ENCODE data around the gene CTSE.
"Not testable (repeated sequence)": the region's sequence is repeated elsewhere in the genome, so short reads cannot be mapped to it uniquely, and the experiment has no call there.

CTSE gene

DNA sequence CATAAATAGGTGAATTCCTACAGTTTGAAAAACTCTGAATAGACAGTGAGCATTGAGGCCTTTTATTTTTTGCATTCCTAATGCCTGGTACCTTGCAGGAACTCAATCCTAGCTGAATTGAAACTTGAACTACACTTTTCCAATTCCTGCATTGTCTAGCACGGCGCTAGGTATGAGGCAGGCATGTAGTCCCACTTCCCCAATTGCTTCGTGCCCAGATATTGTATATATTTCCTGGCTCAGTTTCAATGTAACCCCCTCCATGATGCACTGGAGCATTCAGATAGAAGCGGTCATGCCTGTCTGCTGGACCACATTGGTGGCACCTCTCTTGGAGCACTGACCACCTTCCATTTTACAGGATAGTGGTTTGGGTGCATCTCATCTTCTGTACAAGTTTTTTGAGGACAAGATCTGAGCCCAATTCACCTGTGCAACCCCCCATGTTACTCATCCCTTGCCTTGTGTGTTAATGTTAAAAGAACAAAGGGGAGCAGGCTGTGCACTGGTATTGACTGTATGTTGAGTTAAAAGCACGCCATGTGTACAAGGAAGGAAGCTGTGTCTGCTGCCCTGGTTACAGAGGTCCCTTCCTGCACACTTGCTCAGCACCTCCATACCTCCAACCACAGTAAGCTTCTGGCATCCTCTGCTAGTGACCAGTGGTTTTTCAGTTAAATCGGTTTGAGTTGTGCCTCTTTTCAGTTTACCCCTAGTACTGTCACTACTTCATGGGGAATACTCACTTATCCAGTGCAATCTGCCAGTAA, 10.5 kb downstream of the CTSE start:
- DNase-seq, result no peak

DNA sequence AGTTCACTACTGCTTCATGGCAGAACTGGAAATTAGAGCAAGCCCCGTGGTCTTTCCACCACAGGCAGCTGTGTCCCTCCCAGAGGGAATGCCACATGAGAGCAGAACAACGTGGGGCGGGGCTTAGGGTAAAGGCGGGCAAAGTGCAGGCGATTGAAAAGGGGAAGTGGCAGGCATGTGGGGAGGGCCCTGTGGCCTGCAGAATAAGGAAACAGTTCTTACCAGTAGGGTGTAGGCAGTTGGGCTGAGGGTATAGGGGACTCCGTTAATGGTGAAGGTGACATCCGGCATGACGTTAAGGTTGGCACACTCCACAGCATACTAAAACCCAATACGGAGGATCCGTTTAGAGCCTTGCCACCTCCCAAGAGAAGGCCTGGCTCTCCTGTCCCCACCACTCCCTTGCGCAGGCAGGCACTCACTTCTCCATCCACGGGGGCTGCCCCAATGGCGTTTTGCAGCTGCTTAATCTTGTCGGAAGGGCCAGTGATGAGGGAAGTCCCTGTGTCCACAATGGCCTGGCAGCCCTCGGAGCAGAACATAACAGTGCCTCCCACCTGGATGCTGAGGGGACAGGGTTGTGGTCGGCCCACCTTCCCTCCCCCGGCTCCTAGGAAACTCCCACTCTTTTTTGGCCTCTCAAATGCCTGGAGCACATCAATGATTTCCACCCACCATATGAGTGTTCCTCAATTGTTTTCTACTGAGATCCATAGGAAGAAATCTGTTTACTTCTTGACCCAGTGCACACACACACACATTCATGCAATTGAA, 11.4 kb downstream of the CTSE start:
- DNase-seq, result no peak

DNA sequence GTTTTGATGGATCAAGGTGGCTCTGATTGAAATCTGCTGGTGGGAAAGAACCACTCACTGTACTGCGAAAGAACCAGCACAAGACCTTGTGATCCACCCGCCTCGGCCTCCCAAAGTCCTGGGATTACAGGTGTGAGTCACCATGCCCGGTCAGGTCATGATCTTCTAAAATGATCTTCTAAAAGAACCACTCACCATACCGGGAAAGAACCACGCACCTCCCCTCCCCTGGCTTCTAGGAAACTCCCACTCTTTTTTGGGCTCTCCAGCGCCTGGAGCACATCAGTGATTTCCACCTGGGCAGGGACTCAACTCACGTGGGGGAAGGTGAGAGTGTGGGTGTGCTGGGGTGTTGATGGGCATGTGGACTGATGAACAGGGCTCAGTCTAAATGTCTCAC, 12.6 kb downstream of the CTSE start:
- no peak for DNase-seq

DNA sequence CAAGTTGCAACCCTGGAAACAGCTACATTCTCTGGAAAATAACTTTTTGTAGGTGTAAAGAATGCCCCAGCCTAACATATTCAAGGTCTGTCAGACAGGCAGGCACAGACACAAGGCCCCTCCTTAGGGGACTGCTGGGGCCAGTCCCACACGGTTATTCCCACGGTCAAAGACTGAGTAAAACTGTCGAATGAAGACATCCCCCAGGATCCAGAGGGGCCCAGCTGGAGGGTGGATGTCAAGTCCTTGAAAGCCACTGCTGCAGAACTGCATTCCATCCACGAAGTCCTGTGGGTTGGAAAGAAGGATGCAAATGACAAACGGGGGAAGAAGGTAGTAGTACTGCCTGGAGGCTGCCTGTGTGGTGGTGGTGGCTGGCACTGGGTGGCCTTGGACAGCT, 13.6 kb downstream of the CTSE start:
- DNase-seq, result no peak

DNA sequence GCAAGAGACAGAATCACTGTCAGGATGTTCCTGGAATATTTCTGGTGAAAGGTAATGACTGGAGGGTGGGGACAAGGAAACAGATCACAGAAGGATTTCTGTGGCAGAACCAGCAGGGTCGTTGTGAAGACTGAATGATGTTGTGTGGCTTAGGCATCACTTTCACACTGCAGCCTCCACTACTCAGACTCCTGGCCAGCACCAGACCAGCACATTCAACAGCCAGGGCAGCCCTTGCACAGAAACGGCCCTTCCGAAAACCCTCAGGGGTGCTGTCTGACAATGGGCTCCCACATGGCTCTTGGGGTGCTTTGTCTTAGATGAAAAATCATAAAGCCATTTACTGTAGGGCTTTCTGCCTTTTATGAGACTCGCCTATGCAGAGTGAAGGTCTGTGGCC, 16.7 kb downstream of the CTSE start:
- DNase-seq, result no peak

DNA sequence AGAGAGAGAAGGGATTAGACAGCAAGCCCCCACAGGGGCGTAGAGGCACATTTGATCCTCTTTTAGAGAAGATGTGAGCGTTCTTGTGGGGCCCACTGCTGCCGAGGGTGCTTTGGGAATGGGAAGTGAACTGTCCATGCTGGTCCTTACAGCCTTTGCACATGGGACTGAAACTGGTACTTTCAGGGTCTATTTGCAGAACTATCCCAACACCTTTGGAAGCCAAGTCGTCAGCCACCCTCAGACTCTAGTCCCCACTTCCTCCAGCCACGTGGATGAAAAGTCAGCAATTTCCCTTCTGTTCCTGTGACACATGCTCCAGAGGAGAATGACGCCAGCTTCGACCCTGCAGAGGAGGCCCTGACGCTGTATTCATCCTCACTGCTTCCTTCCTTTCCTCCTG, 17.9 kb downstream of the CTSE start:
- DNase-seq, result no peak

DNA sequence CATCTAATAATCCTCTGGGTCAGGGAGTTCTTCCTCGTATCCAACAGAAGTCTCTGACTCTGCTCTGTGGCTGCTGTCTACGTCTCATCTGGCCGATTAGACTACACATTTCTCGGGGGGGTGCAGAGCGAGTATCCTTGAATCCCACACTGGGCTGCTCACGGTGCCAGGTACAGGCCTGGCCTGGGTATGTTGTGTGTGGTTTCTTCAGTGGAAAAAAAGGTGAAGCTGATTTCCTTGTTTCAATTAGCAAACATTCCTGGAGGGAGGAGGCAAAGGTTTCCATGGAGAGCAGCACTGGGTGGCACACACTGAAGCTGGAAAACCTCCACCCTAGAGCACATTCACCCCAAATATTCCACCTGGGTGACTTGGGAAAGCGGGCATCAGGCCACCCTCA, 18.5 kb downstream of the CTSE start:
- peak; percentile 50 for DNase-seq

DNA sequence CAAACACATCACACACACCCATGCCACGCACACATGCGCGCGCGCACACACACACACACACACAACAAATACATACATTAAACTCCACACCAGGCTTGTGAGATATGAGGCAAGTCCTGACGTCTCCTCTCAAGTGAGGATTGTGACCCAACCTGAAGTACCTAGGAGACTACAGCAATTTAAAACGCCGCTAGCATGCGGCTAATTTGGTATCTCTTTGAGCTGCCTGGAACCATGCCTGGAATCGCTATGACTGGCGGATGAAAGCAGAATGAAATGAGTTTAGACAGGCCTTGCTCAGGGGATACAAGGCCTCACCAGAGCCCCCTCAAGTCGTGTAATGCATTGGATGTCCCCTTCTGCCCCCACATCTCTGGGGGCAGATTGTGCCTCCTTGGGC, 18.9 kb downstream of the CTSE start:
- DNase-seq, result no peak

DNA sequence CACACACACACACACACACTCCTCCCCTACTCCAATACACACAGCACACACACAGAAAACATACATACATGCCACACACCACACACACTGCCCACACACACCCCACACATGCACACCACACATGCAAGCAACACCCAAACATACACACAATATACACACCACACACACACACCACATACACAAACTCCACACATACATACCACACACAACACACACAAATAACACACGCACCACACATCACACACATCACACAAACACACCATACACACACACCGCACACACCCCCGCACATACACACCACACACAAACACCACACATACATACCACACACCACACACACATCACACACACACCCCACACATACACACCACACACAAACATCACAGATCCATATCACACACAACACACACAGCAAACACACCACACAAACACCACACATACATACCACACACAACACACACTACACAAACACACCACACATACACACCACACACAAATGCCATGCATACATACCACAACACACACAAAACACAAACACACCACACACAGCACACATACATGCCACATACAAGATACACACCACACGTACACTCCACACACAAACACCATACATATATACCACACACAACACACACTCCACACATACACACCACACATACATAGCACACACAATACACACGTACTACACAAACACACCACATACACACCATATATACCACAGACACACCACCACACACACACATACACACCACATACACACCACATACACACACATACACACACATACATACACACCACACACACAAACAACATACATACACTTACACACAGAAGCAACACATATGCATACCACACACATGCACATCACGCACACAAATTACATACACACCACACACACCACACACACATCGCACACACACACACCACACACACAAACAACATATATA, 19.6 kb downstream of the CTSE start:
- DNase-seq, result no peak

DNA sequence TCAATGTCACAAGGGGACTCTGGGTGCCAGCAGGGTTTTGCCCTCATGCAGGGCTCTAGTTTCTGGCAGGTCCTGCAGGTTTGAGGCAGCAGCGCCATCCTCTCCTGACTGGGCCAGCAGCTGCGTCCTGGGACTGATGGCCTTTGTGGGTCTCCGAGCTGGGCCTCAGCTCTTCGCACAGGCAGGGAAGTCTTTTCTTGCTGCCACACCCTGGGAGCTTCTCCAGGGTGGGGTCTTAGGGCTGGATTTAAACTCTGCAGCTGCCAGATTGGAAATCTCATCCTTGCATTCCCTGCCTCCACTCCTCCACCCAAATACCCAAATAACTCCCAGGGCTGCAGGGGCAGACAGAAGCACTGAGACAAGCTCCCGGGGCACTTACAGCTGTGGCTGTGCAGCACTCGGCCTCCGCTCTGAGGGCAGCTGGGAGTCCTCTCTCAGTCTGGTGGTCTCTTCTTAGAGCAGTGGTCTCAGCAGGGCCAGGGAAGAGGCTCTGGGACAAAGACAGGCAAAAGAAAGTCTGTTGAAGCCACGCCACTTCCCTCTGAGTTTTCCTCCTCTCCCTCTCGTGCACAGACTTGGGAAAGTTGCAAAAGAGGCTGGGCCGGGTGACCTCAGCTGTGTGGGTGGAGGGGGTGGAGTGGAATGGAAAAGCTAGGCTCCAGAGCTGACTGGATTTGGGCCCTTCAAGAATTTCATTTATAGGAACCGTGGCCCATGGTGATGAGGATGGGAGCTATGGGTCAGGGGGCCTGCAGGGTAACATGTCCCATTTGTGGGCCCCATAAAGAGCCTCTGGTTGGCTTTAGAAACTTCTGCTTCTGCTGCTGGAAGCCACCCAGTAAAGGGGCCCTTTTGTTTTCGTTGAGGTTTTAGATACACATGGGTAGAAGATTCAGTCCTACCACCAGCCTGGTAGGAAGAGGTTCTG, 20.6 kb downstream of the CTSE start, which contains the start of gene RAB7B:
RAB7B (minus strand) TSS at position 525 of the 931 bp plus-strand sequence. CDS start 9,260 bp downstream, outside the sequence.
- DNase-seq, result peak; percentile 80

DNA sequence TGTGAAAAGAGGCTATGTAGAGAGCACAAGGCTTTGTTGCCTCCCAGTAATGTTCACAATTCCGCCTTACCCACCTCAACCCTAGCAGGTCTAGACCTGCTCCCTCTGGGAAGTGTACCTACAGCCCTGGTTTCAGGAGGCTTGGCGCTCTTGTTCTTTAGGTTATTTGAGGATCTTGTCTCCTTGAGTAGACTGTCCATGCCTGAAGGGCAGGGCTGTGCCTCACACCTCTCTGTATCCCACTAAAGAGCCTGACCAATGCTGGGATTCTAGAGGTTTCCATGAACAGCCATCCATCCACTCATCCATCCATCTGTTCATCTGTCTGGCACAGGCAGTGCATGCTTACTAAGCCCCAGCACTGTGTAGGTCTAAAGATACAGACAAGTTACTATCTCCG, 21.5 kb downstream of the CTSE start:
- DNase-seq, result no peak

DNA sequence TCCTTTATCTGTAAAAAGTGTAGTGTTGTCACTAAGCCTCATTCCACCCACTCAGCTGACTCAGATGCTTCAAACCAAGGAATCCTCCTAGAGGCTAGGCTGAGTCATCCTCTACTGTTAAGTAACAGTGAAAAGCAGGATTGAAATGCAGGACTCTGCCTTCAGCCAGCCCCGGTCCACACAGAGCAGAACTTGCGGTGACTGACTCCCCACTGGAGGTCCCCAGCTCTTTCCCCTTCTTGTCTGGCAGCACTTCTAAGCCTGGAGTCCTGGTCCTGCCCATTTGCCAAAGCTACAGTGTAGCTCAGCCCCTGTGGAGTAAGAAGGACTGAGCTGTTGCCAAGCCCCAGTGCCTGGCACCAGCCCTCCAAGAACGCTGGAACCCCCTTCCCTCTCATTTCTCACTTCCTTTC, 22.2 kb downstream of the CTSE start:
- peak; percentile 99 for DNase-seq

DNA sequence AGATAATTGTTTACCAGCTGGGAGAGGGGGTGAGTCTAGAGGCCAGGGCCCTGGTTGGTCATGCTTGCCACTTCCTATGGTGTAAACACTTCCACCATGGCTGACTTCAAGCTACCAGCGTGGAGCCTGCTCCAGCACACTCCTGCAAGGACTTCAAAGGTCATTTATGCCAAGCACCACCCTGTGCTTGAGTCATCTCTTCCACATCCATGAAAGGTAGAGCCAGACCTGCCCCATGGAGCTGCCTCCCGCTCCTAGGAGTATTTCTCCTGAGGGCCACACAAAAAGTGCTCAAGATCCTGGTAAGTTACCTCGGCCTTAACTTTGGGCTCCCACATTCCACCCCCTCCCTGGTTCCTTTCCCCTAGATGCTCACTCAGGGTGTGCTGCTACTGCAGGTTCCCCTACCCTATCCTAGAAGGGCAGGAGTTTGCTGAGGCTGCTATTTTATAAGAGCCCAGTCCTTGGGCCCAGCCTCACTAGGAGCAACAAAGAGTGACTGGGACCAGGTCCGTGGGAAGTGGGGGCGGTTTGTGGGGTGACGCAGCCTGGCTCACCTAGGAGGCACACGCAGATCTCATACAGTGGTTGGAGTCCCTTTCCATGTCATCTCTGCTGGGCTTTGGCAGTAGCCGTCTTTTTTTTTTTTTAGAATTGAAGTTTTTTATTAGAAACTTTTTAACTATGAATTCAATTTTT, 22.9 kb downstream of the CTSE start:
- peak; percentile 64 for DNase-seq

DNA sequence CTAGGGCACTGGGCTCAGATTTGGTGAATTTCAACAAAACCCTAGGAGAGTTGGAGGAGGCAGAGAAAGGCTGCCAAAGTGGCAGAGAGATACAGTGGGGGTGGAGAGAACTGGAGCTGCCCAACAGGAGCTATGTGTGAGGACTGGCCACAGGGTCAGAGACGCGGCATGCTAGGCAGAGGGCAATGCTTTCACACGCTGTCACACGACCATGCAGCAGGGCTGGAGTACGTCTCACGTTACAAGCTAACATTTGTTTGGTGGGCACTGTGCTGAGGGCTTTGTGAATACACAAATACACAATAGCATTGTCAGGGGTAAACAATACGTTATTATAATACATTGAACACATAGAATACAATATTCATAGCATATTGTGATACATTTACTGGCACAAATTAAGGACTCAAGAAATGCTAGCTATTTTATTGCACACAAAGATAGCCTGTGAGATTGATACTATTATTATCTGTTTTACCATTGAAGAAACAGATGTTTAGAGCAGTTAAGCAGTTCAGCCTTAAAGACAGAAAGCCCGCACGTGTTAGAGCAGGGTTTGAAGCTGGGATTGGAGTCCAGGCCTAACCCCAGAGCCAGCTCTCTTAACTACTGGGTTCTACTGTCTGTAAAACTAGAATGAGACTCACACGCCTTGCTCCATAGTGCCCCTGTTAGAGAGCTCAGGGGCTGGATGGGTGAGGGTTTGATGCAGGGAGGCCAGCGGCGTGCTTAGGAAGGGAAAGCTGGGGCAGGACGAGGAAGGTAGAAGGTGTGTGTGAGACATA, 25.0 kb downstream of the CTSE start:
- no peak for DNase-seq

DNA sequence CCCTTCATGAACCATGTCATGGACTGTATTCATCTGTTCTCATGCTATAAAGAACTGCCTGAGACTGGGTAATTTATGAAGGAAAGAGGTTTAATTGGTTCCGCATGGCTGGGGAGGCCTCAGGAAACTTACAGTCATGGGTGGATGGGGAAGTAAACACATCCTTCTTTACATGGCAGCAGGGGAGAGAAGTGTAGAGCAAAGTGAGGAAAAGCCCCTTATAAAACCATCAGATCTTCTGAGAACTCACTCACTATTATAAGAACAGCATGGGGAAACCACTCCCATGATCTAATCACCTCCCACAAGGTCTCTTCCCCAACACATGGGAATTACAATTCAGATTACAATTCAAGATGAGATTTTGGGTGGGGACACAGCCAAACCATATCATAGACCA, 27.1 kb downstream of the CTSE start:
- not testable (repeated sequence) for DNase-seq

DNA sequence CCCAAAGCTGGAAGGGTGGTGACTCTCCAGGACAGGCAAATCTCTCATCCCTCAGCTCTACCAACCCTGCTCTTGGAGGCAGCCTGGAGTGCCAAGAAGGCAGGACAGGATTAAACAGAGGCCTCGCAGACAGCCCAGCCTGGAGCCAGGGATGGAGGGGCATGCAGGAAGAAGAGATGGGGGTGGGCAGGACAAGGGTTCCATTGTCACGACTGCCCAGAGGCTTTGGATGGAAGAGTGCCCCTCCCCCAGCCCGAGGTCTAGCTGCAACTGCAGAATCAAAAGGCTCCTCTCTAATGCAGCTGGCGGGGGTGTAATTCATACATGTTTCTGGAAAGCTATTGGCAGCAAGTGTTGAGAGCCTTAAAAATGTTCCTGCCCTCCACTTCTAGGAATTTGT, 29.3 kb downstream of the CTSE start:
- no peak for DNase-seq

DNA sequence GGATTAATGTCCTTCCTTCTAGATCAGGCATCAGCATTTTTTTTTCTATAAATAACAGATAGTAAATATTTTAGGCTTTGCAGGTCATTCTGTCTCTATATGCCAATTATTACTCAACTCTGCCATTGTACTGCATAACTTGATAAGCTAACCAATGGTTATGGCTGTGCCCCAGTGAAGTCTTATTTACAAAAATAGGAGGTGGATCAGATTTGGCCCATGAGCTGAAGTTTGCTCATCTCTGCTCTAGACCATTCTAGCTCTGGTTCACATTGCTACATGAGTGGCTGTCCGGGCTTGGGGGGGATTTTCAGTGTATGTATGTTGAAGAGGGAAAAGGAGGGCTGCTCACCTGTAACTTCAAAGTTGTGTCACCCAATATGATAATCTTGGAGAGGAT, 30.6 kb downstream of the CTSE start:
- DNase-seq, result no peak

DNA sequence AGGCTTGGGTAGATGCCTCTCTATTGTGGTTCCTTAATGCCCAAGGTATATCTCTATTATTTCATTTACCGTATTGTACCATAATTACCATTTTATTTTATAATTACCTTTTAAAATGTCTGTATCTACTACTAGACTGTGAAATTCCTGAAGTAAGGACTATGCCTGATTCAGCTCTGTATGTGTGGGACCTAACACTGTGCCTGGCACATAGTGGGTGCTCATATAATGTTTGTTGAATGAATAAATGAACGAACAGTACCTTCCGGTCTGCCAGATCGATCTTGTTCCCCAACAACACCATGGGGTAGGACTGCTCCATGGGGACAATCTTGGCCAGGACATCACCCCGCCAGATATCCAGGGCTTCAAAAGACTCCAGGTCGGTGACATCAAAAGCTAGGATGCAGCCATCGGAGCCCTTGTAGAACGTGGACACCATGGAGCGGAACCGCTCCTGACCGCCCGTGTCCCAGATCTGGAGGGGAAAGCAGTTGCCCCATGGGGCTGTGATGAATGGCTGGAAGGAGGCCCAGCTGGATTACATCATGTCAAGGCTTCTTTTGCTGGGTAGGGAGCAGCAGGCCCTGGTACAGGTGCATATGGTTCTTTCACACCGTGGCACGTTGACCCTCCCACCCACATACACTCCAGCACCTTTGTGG, 31.3 kb downstream of the CTSE start:
- DNase-seq, result no peak

DNA sequence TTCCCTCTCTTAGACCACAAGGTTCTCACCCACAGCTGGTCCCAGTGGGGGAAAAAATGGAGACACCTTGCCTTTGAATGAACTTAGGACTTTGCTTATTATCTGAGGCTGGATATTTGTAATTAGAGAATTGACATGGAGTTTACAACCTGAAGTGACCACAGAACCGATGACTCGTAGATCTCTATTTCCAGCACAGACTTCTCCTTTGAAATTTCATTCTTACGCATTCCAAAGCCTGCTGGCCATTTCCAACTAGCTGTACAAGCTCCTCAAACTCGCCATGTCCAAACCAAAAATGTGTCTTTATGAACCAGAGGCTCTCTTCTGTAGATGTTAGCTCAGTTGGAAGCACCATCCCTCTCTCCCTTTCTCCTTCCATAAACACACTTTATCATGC, 32.5 kb downstream of the CTSE start:
- peak; percentile 64 for DNase-seq

DNA sequence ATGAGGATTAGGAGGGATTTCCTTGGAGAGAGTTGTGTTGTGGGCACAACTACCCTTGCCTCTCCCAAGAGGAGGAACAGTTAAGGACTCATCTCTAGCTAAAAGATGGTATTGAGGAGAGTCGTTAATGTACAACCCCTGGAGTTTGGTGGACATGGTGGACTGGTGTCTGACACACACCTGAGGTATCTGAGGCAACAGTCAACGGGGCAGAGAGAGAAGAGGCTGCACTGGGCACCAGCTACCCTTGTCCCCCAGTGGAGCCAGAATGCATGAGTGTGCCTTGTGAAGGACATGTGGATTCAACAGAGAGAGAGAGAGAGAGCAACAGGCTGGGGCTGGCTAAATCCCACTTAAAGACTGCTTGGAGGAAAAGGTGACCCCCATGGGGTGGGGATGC, 33.5 kb downstream of the CTSE start:
- no peak for DNase-seq
